A549 treated with dexamethasone at 1 μM for 4 hours (cell line): ENCODE data around the gene TFEB. TPM values are rescaled to one million over a fixed set of nuclear protein-coding genes. Genes with fewer than 3 reads are reported as not detected.

Experiments used
- total RNA-seq: library from RNA; stranded (reverse); fragments of 200-300 nt; extraction: Qiagen RNA extraction; gene quantifications from 5 replicates; pipeline ENCODE4 v1.2.3, GENCODE V29; 2022

TFEB gene
- 7.5 to 11.9 TPM (median 10.8 TPM) in 5 replicates for total RNA-seq

GRCh38 chr6:41735427-41736185 lies at the start of gene TFEB:
Gene TFEB, minus strand, starts transcription at chr6:41735608. Its CDS starts 44,395 bp downstream, at chr6:41691213.

GRCh38 chr6:41780551-41781365 lies 45.4 kb upstream of the TFEB start, which contains the start of gene PRICKLE4:
Gene PRICKLE4, plus strand, starts transcription at chr6:41780782. Its CDS starts 2,692 bp downstream, at chr6:41783474.

GRCh38 chr6:41779788-41780550 lies 44.6 kb upstream of the TFEB start, which contains the start of gene FRS3:
Gene FRS3, minus strand, starts transcription at chr6:41779900. Its CDS starts 2,913 bp downstream, at chr6:41776987.

GRCh38 chr6:41747256-41748101 lies 12.1 kb upstream of the TFEB start, which contains the start of gene PGC:
Gene PGC, minus strand, starts transcription at chr6:41747397. Its CDS starts 63 bp downstream, at chr6:41747334.

GRCh38 chr6:41638002-41638934 lies 97.1 kb downstream of the TFEB start, which contains the start of gene MDFI:
Gene MDFI, plus strand, starts transcription at chr6:41638468. Its CDS starts 282 bp downstream, at chr6:41638750.

Other genes starting within 250 kb of the TFEB start
- 15.2 to 29.4 TPM (median 28.6 TPM) in 5 replicates for gene FOXP4, start 189.2 kb downstream of the TFEB start, total RNA-seq
- 0.47 to 0.87 TPM (median 0.61 TPM) in 5 replicates for gene MDFI, start 97.1 kb downstream of the TFEB start, total RNA-seq
- gene PGC, start 11.8 kb upstream of the TFEB start, total RNA-seq = 0.09 to 0.14 TPM (median 0.10 TPM) in 3 of 5 replicates, not detected in the others
- gene FRS3, start 44.3 kb upstream of the TFEB start, total RNA-seq = 1.6 to 3.0 TPM (median 2.6 TPM) in 5 replicates
- gene PRICKLE4, start 45.2 kb upstream of the TFEB start, total RNA-seq = 0.33 to 1.1 TPM (median 0.78 TPM) in 5 replicates
- gene TOMM6, start 52.1 kb upstream of the TFEB start, total RNA-seq = 275 to 321 TPM (median 298 TPM) in 5 replicates
- 0.61 to 1.2 TPM (median 1.2 TPM) in 5 replicates for gene USP49, start 159.8 kb upstream of the TFEB start, total RNA-seq
- 14.1 to 15.6 TPM (median 15.1 TPM) in 5 replicates for gene MED20, start 185.5 kb upstream of the TFEB start, total RNA-seq
- gene BYSL, start 185.9 kb upstream of the TFEB start, total RNA-seq = 35.0 to 40.7 TPM (median 36.6 TPM) in 5 replicates
- gene CCND3, start 206.2 kb upstream of the TFEB start, total RNA-seq = 108 to 154 TPM (median 139 TPM) in 5 replicates